ENCODE results near the gene ZFP1.
"Not testable (repeated sequence)": the region's sequence is repeated elsewhere in the genome, so short reads cannot be mapped to it uniquely, and the experiment has no call there.

The ZFP1 gene

DNA sequence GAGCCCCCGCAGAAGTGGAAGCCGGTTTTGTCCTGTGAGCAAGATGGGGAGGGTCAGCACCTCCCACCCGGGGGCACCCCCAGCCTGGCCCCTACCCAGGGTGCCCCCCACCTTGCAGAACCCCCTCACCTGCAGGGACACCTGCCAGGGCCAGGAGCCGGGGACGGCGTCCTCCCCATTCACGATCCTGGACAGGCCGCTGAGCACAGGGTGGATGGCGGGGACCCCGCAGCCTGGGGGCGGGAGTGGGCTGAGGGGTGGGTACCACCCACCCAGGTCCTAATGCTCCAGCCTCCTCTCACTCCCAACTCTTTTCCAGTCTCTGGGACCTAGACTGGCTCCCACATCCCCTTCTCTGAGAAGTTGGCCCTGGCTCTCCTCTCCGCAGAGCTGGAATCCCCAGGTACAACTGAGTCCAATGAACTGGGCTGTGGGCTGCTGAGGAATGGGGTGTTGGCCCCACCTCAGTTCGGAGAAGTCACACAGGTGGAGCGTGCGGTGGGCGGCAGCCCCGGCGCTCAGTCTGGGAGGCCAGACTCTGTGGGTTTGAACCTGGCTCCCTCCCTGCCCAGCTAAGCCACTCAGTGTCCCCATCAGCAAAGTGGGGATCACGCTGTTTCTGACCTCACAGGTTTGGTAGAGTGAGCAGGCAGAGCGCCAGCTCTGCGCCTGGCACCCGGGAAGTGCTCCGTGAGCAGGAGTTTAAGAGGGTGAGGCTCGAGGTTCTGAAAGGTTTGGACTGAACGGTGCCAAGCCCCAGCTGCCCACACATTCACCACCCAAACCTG lies 57.8 kb downstream of the ZFP1 start:
- DNase-seq: not testable (repeated sequence)

DNA sequence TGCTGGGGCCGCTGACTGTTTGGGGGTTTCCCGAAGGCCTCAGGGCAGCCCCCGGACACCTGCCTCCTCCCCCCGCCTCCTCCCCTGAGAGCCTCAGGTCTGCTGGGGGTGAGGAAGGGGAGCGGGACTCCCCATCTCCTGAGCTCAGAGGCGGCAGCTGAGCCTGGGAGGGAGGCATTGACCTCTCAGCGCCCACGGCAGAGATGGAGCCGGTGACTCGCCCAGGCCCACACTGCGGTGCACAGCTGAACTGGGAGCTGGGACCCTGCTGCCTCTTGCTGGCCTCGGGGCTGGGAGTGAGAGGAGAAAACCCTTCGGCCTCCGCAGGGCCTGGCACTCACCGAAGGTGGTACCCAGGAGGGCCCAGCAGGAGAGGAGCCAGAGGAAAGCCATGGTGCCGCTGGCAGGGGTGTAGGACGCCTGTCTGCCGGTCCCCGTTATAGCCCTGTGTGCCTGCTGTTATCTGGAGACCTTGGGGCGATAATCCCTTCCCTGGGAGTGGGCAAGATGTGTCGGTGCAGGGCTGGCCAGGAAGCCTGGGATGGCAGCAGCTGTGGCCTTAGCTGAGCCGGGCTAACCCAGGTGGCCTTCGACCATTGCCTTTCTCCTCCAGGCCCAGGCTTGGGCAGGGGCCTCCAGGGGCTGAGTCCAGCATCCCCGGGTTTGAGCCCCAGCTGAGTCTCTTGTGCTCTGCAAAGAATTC lies 58.6 kb downstream of the ZFP1 start, which contains the start of gene CTRB2:
CTRB2 (minus strand) TSS at position 413 of the 703 bp plus-strand sequence; CDS start at position 393, 20 bp downstream.
- no peak for DNase-seq

DNA sequence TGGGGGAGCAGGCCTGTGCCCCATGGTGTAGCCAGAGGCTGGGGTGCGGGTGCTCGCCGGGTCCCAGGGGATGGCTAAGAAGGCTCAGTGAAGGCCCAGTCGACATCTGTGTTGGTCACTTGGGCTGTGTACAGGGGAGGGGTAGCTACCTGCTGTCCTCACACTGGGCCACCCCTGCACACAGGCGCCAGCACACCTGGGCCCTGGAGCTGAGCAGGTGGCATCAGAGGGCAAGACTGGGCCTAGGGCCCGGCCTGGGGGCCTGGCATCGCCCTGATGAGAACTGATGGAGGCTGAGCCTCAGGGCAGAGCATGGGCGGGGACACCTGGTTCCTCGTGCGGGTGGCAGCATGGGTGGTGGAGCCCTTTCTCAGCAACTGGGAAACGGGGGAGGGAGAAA lies 59.5 kb downstream of the ZFP1 start:
- no peak for DNase-seq

DNA sequence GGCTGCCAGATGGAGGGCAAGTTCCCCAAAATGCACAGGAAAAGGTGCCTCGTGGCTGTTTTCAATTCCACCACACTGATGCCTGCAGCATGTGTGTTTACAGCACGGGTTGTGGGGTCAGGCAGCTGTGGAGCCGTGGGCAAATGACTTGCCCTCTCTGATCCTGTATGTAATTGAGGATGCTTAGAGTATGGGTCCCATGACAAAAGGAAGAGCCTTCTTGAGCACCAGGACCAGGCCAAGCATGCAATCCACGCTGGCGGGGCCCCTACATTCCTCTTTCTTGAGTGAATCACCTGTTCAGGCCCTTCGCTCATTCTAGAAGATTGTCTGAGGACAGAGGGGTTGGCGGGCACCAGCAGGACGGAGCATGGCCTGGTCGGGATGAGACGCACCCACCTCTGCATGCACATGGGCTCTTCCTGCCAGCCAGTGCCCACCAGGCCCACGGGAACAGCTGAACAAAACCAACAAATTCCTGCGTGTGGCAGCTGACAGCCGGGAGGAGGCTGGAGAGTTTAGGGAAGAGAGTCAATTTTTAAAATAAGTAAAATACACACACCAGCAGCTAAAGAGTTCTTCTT lies 60.0 kb downstream of the ZFP1 start:
- DNase-seq: no peak

DNA sequence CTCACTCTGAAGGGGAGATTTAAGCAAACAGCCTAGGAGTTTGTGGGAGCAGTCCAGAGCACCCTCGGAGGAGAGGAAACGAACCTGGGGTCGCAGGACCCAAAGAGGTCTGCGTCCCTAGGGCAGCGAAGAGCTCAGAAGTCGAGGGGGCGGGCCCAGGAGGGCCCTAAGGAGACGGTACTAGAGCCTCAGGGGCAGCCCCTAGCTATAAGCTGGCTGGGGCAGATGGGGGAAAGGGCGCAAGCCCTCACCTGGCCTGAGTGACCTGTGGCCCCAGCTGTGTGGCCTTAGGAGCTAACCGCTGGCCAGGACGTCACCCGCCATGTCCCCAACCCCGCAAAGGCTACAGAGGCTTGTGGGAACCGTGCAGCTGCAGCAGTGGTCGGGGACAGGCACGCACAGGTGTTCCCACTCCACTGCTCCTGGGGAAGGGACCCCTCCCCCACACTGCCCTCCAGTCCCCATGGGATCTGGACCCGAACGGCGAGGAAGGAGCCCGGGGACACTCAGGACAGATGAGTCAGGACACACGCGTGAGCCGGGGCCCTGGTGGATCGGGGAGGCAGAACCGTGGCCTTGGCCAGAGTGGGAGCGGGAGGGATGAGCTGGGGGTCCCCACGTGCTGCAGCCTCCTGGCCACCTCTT lies 60.7 kb downstream of the ZFP1 start:
- DNase-seq: no peak

DNA sequence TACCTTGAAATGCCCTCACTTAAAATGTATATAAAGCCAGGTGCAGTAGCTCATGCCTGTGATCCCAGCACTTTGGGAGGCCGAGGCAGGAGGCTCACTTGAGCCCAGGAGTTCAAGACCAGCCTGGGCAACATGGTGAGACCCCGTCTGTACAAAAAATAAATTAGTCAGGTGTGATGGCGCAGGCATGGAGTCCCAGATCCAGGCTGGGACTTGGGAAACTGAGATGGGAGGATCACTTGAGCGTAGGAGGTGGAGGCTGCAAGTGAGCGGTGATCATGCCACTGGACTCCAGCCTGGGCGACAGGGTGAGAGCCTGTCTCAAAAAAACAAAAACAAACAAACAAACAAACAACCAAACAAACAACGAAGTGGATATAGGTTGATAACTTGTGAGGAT lies 61.2 kb downstream of the ZFP1 start:
- not testable (repeated sequence) for DNase-seq

DNA sequence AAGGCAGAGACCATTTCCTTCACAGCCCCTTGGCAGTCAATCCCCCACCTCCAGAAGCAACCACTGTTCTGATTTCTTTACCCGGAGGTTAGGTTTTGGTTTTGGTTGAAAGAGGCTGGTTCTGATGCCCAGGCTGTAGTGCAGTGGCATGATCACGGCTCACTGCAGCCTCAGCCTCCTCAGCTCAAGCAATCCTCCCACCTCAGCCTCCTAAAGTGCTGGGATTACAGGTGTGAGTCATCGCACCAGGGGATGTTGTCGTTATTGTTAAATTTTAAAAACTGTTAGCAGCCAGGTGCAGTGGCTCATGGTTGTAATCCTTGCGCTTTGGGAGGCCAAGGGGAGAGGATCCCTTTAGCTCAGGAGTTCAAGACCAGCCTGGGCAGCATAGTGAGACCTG lies 61.6 kb downstream of the ZFP1 start:
- DNase-seq: no peak

DNA sequence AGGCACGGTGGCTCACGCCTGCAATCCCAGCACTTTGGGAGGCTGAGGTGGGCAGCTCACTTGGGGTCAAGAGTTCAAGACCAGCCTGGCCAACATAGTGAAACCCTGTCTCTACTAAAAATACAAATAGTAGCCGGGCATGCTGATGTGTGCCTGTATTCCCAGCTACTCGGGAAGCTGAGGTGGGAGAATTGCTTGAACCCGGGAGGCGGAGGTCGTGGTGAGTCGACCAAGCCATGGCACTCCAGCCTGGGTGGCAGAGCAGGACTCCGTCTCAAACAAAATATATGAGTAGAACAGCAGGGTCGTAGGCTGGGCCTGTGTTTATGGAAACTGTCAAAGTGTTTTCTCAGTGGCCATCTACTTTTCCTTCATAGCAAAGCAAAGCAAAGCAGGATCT lies 63.0 kb downstream of the ZFP1 start:
- DNase-seq: not testable (repeated sequence)

DNA sequence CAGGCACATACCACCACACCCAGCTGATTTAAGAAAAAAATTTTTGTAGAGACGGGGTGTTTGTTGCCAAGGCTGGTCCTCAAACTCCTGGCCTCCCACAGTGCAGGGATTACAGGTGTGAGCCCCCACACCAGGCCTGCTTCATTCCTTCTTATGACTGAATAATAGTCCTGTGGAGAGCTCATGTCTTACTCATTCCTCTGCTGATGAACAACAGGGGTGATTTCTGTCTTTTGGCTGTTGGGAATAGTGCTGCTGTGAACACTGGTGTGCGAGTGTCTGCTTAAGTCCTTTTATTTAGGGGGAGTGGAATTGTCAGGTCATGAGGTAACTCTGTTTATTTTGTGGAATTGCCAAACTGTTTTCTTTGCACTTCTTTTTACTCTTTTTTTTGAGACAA lies 67.8 kb downstream of the ZFP1 start:
- no peak for DNase-seq

DNA sequence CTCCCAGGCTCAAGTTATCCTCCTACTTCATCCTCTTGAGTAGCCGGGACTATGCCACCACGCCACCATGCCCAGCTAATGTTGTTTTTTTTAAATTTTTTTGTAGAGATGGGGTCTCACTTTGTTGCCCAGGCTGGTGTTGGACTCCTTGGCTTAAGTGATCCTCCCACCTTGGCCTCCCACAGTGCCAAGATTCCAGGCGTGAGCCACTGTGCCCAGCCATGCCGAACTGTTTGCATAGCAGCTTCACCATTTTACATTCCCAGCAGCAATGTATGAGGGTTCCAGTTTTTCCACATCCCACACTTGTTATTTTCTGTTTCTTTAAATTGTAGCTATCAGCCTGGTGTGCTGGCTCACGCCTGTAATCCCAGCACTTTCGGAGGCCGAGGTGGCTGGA lies 68.3 kb downstream of the ZFP1 start:
- no peak for DNase-seq

DNA sequence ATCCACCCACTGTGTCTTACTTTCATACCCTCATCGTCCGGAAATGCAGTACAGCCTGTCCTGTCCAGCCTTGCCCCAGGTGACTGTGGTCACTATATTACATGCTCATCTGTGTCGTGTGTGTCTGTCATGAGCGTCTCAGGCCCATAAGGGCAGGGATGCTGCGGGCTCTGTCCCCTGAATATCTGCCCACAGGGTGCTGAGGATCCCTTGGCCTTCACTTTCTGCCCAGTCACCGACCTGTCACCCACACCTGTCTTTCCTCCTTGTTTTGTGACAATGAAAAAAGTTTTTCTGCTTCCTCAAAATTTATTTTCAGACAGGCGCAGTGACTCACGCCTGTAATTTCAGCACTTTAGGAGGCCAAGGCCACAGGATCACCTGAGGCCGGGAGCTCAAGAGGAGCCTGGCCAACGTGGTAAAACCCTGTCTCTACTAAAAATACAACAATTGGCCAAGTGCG lies 69.1 kb downstream of the ZFP1 start:
- no peak for DNase-seq

DNA sequence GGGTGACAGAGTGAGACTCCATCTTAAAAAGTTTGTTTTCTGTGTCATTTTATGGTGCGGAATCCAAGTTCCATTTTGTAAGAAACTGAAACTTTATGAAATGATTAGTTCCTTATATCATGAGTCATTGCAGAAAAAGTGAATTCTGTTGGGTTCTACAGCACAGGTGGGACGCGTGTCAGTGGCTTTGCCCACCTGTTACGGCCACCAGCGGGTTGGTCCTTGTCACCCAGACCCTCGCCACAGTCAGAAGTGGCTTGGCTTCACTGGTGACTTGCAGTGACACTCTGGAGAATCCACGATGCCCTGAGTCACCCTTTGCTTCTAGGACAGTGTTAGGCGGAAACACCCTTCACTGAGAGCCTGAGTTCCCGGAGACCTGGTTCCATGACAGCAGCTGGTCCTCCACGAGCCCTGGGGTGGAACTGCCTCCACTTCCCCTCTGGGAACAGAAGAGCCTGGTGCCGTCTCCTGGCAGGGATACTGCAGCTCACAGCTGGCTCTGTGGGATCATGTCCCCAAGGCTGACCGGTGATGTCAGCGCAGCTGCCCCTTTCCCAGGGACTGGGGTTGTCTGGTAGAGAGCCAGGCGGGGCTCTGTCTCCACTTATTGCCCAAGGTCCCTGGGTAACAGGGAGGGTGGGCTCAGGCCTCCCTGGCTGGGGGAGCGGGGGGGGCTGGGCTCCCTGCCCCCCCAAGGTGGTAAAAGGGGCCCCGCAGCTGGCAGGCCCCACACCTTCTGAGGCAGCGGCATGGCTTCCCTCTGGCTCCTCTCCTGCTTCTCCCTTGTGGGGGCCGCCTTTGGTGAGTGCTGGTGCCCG lies 70.1 kb downstream of the ZFP1 start, which contains the start of gene CTRB1:
CTRB1 (plus strand) TSS at position 733 of the 821 bp plus-strand sequence; CDS start at position 753, 20 bp downstream.
- DNase-seq: no peak

DNA sequence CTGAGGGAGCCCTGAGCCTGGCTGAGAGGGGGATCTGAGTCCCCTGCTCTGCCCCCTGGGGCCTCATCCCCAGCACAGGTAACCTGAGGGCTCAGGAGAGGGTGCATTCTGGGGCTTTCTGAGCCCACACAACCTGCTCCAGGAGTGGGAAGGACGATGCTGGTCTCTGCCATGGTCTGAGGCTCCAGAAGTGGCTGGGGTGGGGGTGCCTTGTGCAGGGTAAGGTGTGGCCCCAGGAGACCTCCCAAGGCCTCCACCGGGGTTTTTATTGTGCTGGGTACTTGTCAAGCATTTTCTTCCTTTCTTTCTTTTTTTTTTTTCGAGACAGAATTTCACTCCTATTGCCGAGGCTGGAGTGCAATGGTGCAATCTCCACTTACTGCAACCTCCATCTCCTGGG lies 70.8 kb downstream of the ZFP1 start:
- no peak for DNase-seq

DNA sequence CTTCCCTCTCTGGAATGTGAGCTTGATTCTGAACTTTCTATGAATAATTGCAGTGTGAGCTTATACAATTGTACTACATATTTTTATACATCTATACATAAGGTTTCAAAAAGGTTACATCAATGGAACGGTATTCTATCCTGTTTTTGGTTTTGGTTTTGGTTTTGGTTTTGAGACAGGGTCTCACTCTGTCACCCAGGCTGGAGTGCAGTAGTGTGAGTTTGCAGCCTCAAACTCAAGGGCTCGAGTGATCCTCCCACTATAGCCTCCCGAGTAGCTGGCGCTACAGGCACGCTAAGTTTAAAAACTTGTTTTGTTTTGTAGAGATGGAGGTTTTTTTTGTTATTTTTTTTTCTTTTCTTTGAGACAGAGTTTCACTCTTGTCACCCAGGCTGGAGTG lies 71.5 kb downstream of the ZFP1 start:
- no peak for DNase-seq

All from activated CD4-positive, alpha-beta T cell treated with anti-CD3 and anti-CD28 coated beads, Interleukin-2, amount 50 U/mL, for 16 hours (primary cell).